Measurements from ENCODE around the gene SLC5A2. TPM values are rescaled to one million over a fixed set of nuclear protein-coding genes. Genes with fewer than 3 reads are reported as not detected.

Gene SLC5A2
- total RNA-seq, 1 donor = not detected

DNA sequence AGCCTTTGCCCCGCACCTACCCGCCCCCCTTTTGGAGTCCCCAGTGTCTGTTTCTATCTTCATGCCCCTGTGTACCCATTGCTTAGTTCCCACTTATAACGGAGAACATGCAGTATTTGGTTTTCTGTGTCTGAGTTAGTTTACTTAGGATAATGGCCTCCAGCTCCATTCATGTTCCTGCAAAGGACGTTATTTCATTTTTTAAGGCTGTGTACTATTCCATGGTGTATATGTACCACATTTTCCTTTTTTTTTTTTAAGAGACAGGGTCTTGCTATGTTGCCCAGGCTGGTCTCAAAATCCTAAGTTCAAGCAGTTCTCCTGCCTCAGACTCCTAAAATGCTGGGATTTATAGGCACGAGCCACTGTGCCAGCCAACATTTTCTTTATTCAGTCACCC is 15.1 kb upstream of the SLC5A2 start:
- peaks cover 16% of the 10 kb centered on the region for H3K36me3 ChIP-seq (ENCODE audit: insufficient read depth, low read length)
- no peak overlapping the region for H3K4me3 ChIP-seq (ENCODE audit: insufficient read depth, low read length)
- H3K27ac ChIP-seq (ENCODE audit: low read depth, low read length) = no peak overlapping the region
- no peaks in the 10 kb centered on the region for H3K27me3 ChIP-seq (ENCODE audit: insufficient read depth, low read length)
- H2AFZ ChIP-seq (ENCODE audit: low read length) = no peak overlapping the region
- H4K20me1 ChIP-seq (ENCODE audit: insufficient read depth, low read length) = no peaks in the 10 kb centered on the region
- TF ChIP-seq, protein P1, sequence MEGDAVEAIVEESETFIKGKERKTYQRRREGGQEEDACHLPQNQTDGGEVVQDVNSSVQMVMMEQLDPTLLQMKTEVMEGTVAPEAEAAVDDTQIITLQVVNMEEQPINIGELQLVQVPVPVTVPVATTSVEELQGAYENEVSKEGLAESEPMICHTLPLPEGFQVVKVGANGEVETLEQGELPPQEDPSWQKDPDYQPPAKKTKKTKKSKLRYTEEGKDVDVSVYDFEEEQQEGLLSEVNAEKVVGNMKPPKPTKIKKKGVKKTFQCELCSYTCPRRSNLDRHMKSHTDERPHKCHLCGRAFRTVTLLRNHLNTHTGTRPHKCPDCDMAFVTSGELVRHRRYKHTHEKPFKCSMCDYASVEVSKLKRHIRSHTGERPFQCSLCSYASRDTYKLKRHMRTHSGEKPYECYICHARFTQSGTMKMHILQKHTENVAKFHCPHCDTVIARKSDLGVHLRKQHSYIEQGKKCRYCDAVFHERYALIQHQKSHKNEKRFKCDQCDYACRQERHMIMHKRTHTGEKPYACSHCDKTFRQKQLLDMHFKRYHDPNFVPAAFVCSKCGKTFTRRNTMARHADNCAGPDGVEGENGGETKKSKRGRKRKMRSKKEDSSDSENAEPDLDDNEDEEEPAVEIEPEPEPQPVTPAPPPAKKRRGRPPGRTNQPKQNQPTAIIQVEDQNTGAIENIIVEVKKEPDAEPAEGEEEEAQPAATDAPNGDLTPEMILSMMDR (IDR thresholded peaks at IDR 0.05; ENCODE audit: extremely low read depth, low read depth, low read length) = no peak
- no peak overlapping the region for H3K4me2 ChIP-seq (ENCODE audit: insufficient read depth, low read length)
- peak; percentile 43 for DNase-seq (ENCODE audit: insufficient read length, low spot score, missing footprints)
- H3K4me1 ChIP-seq (ENCODE audit: insufficient read depth, low read length) = peaks cover 12% of the 10 kb centered on the region
- H3K79me2 ChIP-seq (ENCODE audit: insufficient read depth, low read length) = peaks cover 2% of the 10 kb centered on the region
- no peaks in the 10 kb centered on the region for H3K9me3 ChIP-seq (ENCODE audit: low read depth, low read length)

DNA sequence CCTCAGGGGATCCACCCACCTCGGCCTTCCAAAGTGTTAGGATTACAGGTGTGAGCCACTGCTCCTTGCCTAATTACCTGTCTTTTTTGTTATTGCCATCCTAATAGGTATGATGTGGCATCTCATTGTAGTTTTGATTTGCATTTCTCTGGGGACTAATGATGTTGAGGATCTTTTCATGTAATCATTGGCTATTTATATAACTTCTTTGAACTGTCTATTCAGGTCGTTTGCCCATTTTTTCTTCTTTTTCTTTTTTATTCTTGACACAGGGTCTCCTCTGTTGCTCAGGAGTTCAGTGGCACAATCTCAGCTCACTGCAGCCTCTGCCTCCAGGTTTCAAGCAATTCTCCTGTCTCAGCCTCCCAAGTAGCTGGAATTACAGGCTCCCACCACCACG is 12.3 kb upstream of the SLC5A2 start:
- peaks cover 29% of the 10 kb centered on the region for H3K36me3 ChIP-seq (ENCODE audit: insufficient read depth, low read length)
- peaks cover 24% of the 10 kb centered on the region for H4K20me1 ChIP-seq (ENCODE audit: insufficient read depth, low read length)
- H3K27ac ChIP-seq (ENCODE audit: low read depth, low read length) = no peak overlapping the region
- H3K4me3 ChIP-seq (ENCODE audit: insufficient read depth, low read length) = no peak overlapping the region
- DNase-seq (ENCODE audit: insufficient read length, low spot score, missing footprints) = peak; percentile 62
- TF ChIP-seq, protein P1 (IDR thresholded peaks at IDR 0.05; ENCODE audit: extremely low read depth, low read depth, low read length) = no peak
- H3K79me2 ChIP-seq (ENCODE audit: insufficient read depth, low read length) = peaks cover 2% of the 10 kb centered on the region
- no peaks in the 10 kb centered on the region for H3K9me3 ChIP-seq (ENCODE audit: low read depth, low read length)
- peaks cover 28% of the 10 kb centered on the region for H3K4me1 ChIP-seq (ENCODE audit: insufficient read depth, low read length)
- no peak overlapping the region for H2AFZ ChIP-seq (ENCODE audit: low read length)
- peak overlapping the region; percentile 89 for H3K4me2 ChIP-seq (ENCODE audit: insufficient read depth, low read length)
- H3K27me3 ChIP-seq (ENCODE audit: insufficient read depth, low read length) = no peaks in the 10 kb centered on the region

DNA sequence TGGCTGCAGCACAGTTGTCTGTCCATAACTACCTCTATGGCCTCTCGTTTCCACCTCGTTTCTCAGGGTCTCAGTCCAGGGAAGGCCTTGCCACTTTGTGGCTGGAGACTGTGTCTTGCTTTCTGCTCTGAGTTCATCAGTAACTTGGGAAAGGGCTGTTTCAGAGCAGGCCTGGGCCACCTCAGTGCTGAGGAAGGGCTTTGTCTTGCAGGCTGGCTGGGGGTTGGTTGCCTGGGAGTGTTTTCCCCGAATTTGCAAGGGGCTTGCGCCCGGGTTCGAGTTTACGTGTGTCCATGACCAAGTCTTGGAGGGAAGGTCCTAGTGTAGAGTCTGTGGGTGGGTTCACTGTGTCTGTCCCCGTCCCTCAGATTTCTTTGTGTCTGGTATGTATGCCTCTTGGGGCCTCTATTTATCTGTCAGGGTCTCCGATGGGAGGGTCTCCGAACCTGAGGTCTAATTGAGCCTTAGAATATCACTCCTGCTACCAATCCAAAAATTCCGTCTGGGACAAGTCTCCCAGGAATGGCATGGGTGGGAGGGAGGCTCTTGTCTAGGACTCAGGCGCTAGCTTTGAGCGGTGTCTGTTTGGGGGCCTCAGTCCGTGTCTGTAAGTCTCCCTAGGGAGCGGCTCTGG is 11.6 kb upstream of the SLC5A2 start:
- Histone ChIP-seq H3K27ac (ENCODE audit: low read depth, low read length) (peak overlapping the region; percentile 77), H3K4me1 (ENCODE audit: insufficient read depth, low read length) (peaks cover 28% of the 10 kb centered on the region), H3K4me2 (ENCODE audit: insufficient read depth, low read length) (peak overlapping the region; percentile 89), H3K36me3 (ENCODE audit: insufficient read depth, low read length) (peaks cover 36% of the 10 kb centered on the region), H2AFZ (ENCODE audit: low read length) (peak overlapping the region; percentile 86), H4K20me1 (ENCODE audit: insufficient read depth, low read length) (peaks cover 30% of the 10 kb centered on the region), H3K4me3 (ENCODE audit: insufficient read depth, low read length) (peak overlapping the region; percentile 84), H3K27me3 (ENCODE audit: insufficient read depth, low read length) (no peaks in the 10 kb centered on the region), H3K9me3 (ENCODE audit: low read depth, low read length) (no peaks in the 10 kb centered on the region), H3K79me2 (ENCODE audit: insufficient read depth, low read length) (peaks cover 4% of the 10 kb centered on the region)
- DNase-seq (ENCODE audit: insufficient read length, low spot score, missing footprints) = peak; percentile 72
- TF ChIP-seq, protein P1 (IDR thresholded peaks at IDR 0.05; ENCODE audit: extremely low read depth, low read depth, low read length) = no peak

DNA sequence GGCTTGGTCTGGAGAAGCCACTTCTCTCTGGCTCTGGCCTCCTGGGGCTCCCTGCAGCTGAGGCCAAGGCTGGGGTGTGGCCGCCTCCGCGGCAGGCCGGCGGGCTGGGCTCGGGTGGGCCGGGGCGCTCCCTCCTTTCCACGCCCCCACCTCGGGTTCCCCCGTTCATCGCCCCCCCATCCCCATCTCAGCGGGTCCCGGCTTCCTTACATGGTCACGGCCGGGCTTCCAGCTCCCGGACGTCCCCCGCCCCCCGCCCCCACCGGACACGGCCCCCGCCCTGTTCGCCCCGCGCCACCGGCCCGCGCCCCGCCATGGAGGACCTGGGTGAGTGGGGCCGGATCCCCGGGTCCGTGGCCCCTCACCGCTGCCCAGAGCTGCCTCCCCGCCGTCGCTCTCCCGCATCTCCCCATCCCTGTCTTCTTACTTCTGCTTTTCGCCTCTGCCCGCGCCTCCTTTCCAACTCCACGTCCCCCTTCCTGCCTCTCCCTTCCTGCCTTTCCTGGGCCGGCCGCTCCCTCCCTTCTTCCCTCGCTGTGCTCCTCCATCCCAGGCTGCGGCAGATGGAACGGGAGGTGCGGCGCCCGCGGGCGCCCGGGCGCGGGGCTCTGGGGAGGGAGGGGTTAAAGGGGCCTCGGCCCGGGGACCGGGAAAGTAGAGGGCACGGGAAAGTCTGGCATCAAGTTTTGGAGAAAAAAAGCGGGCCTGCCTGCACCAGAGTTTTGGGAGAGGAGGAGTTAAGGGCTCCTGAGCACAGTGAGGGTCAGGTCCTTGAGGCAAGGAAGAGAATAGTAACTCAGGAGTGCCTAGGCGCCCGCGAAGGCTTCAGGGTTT is 10.8 kb upstream of the SLC5A2 start, which contains the start of gene TGFB1I1:
TGFB1I1 (plus strand) TSS at position 278 of the 834 bp plus-strand sequence; CDS start at position 315, 37 bp downstream.
- Histone ChIP-seq H3K4me3 (ENCODE audit: insufficient read depth, low read length) (peak within 1 kb of the TSS; percentile 84), H3K9me3 (ENCODE audit: low read depth, low read length) (no peaks in the 10 kb centered on the region), H4K20me1 (ENCODE audit: insufficient read depth, low read length) (peaks cover 32% of the 10 kb centered on the region), H3K4me2 (ENCODE audit: insufficient read depth, low read length) (peak within 1 kb of the TSS; percentile 89), H3K27me3 (ENCODE audit: insufficient read depth, low read length) (no peaks in the 10 kb centered on the region), H3K27ac (ENCODE audit: low read depth, low read length) (peak within 1 kb of the TSS; percentile 77), H3K36me3 (ENCODE audit: insufficient read depth, low read length) (peaks cover 33% of the 10 kb centered on the region), H2AFZ (ENCODE audit: low read length) (peak within 1 kb of the TSS; percentile 86), H3K4me1 (ENCODE audit: insufficient read depth, low read length) (peaks cover 28% of the 10 kb centered on the region), H3K79me2 (ENCODE audit: insufficient read depth, low read length) (peaks cover 4% of the 10 kb centered on the region)
- DNase-seq (ENCODE audit: insufficient read length, low spot score, missing footprints) = peak; percentile 98
- TF ChIP-seq, protein P1 (IDR thresholded peaks at IDR 0.05; ENCODE audit: extremely low read depth, low read depth, low read length) = no peak
